B cell (primary cell): ENCODE measurements around the gene MAGEB4. TPM values are rescaled to one million over a fixed set of nuclear protein-coding genes. Genes with fewer than 3 reads are reported as not detected.

Experiments
- ATAC-seq: fragments of 200-7000 bp; cut with Tn5 transposase; one replicate; pipeline ENCODE4 v1.10.0; 2021; ENCODE audit warnings: low read depth, mild to moderate bottlenecking, moderate number of reproducible peaks, moderate library complexity
- CTCF ChIA-PET: fragments of 350-600 bp; sonication (Branson Sonifier 250); formaldehyde crosslinking; loops from one replicate; lab custom pipeline; 2021; ENCODE audit warnings: antibody characterized with exemption, inconsistent platforms; lab: Charles Lee
- POLR2A ChIA-PET: fragments of 350-600 bp; sonication (Branson Sonifier 250); formaldehyde crosslinking; loops from one replicate; lab custom pipeline; 2021; ENCODE audit warnings: antibody characterized with exemption; lab: Charles Lee
- DNase-seq: peaks from one replicate; pipeline ENCODE4 v3.0.0; 2013
- H2AFZ ChIP-seq: 2 replicates; pipeline ENCODE4 v1.6.1; 2012; ENCODE audit warnings: mild to moderate bottlenecking, low read depth, low read length; ENCODE audit not compliant: insufficient read depth, poor library complexity, severe bottlenecking
- H3K27ac ChIP-seq, 2 donors: 1 replicate in 1 of 2; 2 replicates in 1 of 2; pipeline ENCODE4 v1.5.1; 2012 to 2013; ENCODE audit warnings: low read length in 2 of 2, mild to moderate bottlenecking in 2 of 2, moderate library complexity in 1 of 2
- H3K27me3 ChIP-seq, 4 experiments: fragments of 200-600 bp in 1 of 4; sonication (generic) in 1 of 4; replicated peaks in 1 of 4; 1 replicate in 2 of 4; 2 replicates in 2 of 4; pipeline versions ENCODE4 v1.6.1 to v1.7.0; 2013 to 2016; ENCODE audit warnings: low read length in 3 of 4, mild to moderate bottlenecking in 2 of 4, mixed read lengths in 1 of 4, moderate library complexity in 1 of 4; ENCODE audit not compliant: insufficient read depth in 4 of 4, control insufficient read depth in 3 of 4; ENCODE audit errors: control extremely low read depth in 1 of 4
- H3K36me3 ChIP-seq, 2 experiments: replicated peaks in 1 of 2; 1 replicate in 1 of 2; 2 replicates in 1 of 2; pipeline versions ENCODE4 v1.6.1 to v1.7.1; 2013; ENCODE audit warnings: low read length in 1 of 2; ENCODE audit not compliant: insufficient read depth in 2 of 2, control insufficient read depth in 1 of 2; ENCODE audit errors: control extremely low read depth in 1 of 2, extremely low read depth in 1 of 2
- H3K4me1 ChIP-seq, 2 donors: fragments of 200-600 bp in 1 of 2; sonication (generic) in 1 of 2; 1 replicate in 1 of 2; 2 replicates in 1 of 2; pipeline versions ENCODE4 v1.5.1 to v1.6.1; 2013 to 2017; ENCODE audit warnings: low read length in 2 of 2; ENCODE audit not compliant: control insufficient read depth in 2 of 2, insufficient read depth in 2 of 2
- H3K4me2 ChIP-seq: replicated peaks from 2 replicates; pipeline ENCODE3; 2012; ENCODE audit warnings: mild to moderate bottlenecking, low read depth, low read length; ENCODE audit not compliant: poor library complexity, severe bottlenecking
- H3K4me3 ChIP-seq, 5 experiments: fragments of 200-600 bp in 1 of 5; sonication (generic) in 1 of 5; 1 replicate in 3 of 5; 2 replicates in 2 of 5; pipeline versions ENCODE4 v1.5.1 to v1.7.0; 2011 to 2016; ENCODE audit warnings: low read length in 4 of 5, mild to moderate bottlenecking in 4 of 5, low read depth in 2 of 5, control low read depth in 1 of 5, moderate library complexity in 1 of 5; ENCODE audit not compliant: insufficient read depth in 1 of 5; ENCODE audit errors: control extremely low read depth in 1 of 5, extremely low read depth in 1 of 5
- H3K79me2 ChIP-seq: fragments of 200-600 bp; sonication (generic); one replicate; pipeline ENCODE4 v1.6.0; 2016; ENCODE audit warnings: low read length; ENCODE audit not compliant: control insufficient read depth, insufficient read depth
- H3K9ac ChIP-seq: fragments of 200-600 bp; sonication (generic); 2 replicates; pipeline ENCODE4 v1.6.1; 2017; ENCODE audit warnings: mild to moderate bottlenecking, low read length, moderate library complexity
- H3K9me3 ChIP-seq, 3 donors: one replicate each; pipeline versions ENCODE4 v1.6.1 to v1.7.1; 2013; ENCODE audit warnings: low read length in 2 of 3; ENCODE audit not compliant: control insufficient read depth in 2 of 3, insufficient read depth in 1 of 3; ENCODE audit errors: control extremely low read depth in 1 of 3
- H4K20me1 ChIP-seq: 2 replicates; pipeline ENCODE4 v1.6.0; 2012; ENCODE audit warnings: mild to moderate bottlenecking, low read length; ENCODE audit not compliant: insufficient read depth, control insufficient read depth, poor library complexity, severe bottlenecking
- H3K27ac Mint-ChIP-seq: one replicate; pipeline ENCODE4 v1.8.0; 2021; ENCODE audit warnings: mixed read lengths
- H3K27me3 Mint-ChIP-seq: one replicate; pipeline ENCODE4 v1.8.0; 2021; ENCODE audit warnings: mixed read lengths
- H3K4me1 Mint-ChIP-seq: one replicate; pipeline ENCODE4 v1.8.0; 2021; ENCODE audit warnings: mixed read lengths
- H3K4me3 Mint-ChIP-seq: one replicate; pipeline ENCODE4 v1.8.0; 2021; ENCODE audit warnings: mixed read lengths
- H3K9me3 Mint-ChIP-seq: one replicate; pipeline ENCODE4 v1.8.0; 2022; ENCODE audit warnings: mixed read lengths; ENCODE audit not compliant: insufficient read depth
- CTCF ChIP-seq: fragments of 200-600 bp; IDR thresholded peaks from one replicate; pipeline ENCODE4 v1.8.0; 2022; ENCODE audit warnings: antibody characterized with exemption, mild to moderate bottlenecking
- EZH2 ChIP-seq: IDR thresholded peaks from 2 replicates; pipeline ENCODE4 v1.6.1; 2012; ENCODE audit warnings: borderline replicate concordance, low read depth, mild to moderate bottlenecking, moderate library complexity, low read length; ENCODE audit not compliant: insufficient read depth, poor library complexity, severe bottlenecking
- WGBS: methylation state at CpG from one replicate; pipeline ENCODE4 v1.1.5; 2013; ENCODE audit warnings: missing lambda C conversion rate; ENCODE audit not compliant: insufficient coverage; 5-methylcytosine and 5-hydroxymethylcytosine counted together
- intact Hi-C: fragments of 100-400 bp; cut with micrococcal nuclease; formaldehyde crosslinking; loops from one replicate; pipeline ENCODE4 v1.10.0; 2022
- polyA plus RNA-seq: library from polyadenylated mRNA; depleted of rRNA; stranded (reverse); fragments of >200 nt; gene quantifications from 2 replicates; pipeline ENCODE4 v1.2.3, GENCODE V29; 2012
- total RNA-seq, 2 donors: library from RNA; stranded (reverse); fragments of 120-200 nt in 1 of 2; gene quantifications; 1 replicate in 1 of 2; 2 replicates in 1 of 2; pipeline versions ENCODE4 v1.2.3 to v1.2.4, GENCODE V29; 2013 to 2022

The MAGEB4 gene
- total and polyA plus RNA-seq, 2 donors (not counting 1 experiment from before 2014, with no cell fraction given), result not detected

- H2AFZ ChIP-seq, result no peak overlapping the region
- no peak for DNase-seq
- no peak overlapping the region for H3K27ac Mint-ChIP-seq
- H3K27me3 Mint-ChIP-seq, result no peaks in the 10 kb centered on the region
- no peaks in the 10 kb centered on the region for H4K20me1 ChIP-seq
- no peak overlapping the region for H3K4me3 ChIP-seq
- ATAC-seq, result no peak
- WGBS, result 83% methylated on average over 2 of the region's 4 CpGs
- H3K9ac ChIP-seq, result no peak overlapping the region
- no peak overlapping the region for H3K4me2 ChIP-seq
- H3K4me3 Mint-ChIP-seq, result no peak overlapping the region
- H3K4me1 Mint-ChIP-seq, result no peaks in the 10 kb centered on the region
- intact Hi-C loops, result no loop called here
- no peaks in the 10 kb centered on the region for H3K9me3 Mint-ChIP-seq
- ChIA-PET CTCF (no interaction called here), POLR2A (no interaction called here)
- no peaks in the 10 kb centered on the region for H3K79me2 ChIP-seq
- no peaks in the 10 kb centered on the region for H3K36me3 ChIP-seq
- TF ChIP-seq EZH2, result no peak
- TF ChIP-seq CTCF, result no peak
- H3K4me1 ChIP-seq, result no peaks in the 10 kb centered on the region
- no peak overlapping the region for H3K27ac ChIP-seq
- H3K9me3 ChIP-seq, result no peaks in the 10 kb centered on the region
- H3K27me3 ChIP-seq, result no peaks in the 10 kb centered on the region
These were observed 7.1 kb downstream of the MAGEB4 start for GRCh38 chrX:30248854-30249253.

- TF ChIP-seq CTCF (no peak), EZH2 (no peak)
- no peak overlapping the region for H2AFZ ChIP-seq
- no peak for ATAC-seq
- Mint-ChIP-seq H3K9me3 (peaks cover 2% of the 10 kb centered on the region), H3K27me3 (no peaks in the 10 kb centered on the region), H3K4me3 (no peak overlapping the region), H3K27ac (no peak overlapping the region), H3K4me1 (no peaks in the 10 kb centered on the region)
- no CpG with 5 or more reads among the region's 1 CpG for WGBS
- no peak overlapping the region for H3K4me3 ChIP-seq
- H3K4me1 ChIP-seq, result no peaks in the 10 kb centered on the region
- ChIA-PET POLR2A (no interaction called here), CTCF (no interaction called here)
- H3K79me2 ChIP-seq, result no peaks in the 10 kb centered on the region
- intact Hi-C loops, result no loop called here
- DNase-seq, result no peak
- no peaks in the 10 kb centered on the region for H3K9me3 ChIP-seq
- H3K27me3 ChIP-seq, result no peaks in the 10 kb centered on the region
- H3K9ac ChIP-seq, result no peak overlapping the region
- H3K4me2 ChIP-seq, result no peak overlapping the region
- H4K20me1 ChIP-seq, result no peaks in the 10 kb centered on the region
- no peaks in the 10 kb centered on the region for H3K36me3 ChIP-seq
- H3K27ac ChIP-seq, result no peak overlapping the region
These were observed 11.5 kb downstream of the MAGEB4 start for GRCh38 chrX:30253257-30253656.
